ENCODE measurements around the gene SDHC. TPM values are rescaled to one million over a fixed set of nuclear protein-coding genes. Genes with fewer than 3 reads are reported as not detected.

Gene SDHC
- total and polyA plus RNA-seq, 2 of the 8 experiments (the other 6 are each of a cell fraction or from before 2014, with no cell fraction given): 224 to 305 TPM

DNA sequence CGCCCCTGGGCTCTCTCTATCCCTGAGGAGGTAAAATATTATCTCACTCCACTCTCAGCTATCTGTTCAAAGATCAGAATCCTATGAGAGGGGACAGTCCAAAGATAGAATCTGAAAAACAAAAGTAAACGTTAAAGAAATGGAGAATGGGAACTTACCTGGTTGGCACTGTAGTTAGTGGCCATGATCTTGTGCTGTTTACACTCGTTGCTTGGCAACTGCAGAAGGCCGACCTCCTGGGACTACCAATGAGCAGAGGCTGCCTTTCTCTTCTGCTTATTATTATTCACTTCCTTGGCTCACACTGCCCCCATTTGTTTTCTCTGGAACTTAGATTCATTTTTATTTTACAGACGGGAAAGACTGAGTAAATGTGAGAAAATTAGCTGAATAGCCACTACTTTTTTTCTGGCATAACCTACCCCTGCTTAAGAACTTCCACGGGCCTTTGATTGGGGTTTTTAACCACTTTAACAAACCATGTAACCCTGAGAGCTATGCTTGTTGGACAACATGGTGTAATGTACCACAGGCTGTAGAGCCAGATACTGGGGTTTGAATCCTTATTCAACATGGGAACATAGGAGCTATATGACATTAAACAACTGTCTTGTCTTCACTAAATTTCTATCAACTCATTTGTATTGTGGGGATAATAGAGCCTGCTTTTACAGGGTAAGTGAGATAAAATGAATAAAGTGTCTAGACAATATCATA lies 53.7 kb downstream of the SDHC start, which contains the start of gene CFAP126 (continued):
- TF ChIP-seq, protein P1, sequence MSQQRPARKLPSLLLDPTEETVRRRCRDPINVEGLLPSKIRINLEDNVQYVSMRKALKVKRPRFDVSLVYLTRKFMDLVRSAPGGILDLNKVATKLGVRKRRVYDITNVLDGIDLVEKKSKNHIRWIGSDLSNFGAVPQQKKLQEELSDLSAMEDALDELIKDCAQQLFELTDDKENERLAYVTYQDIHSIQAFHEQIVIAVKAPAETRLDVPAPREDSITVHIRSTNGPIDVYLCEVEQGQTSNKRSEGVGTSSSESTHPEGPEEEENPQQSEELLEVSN (IDR thresholded peaks at IDR 0.05): no peak
- 0 out of 2 replicates have a peak, but pooled peaks have one; percentile 37 for TF ChIP-seq SP1 (IDR thresholded peaks at IDR 0.05; ENCODE audit: low read depth, low read length)
- TF ChIP-seq CBX8 (IDR thresholded peaks at IDR 0.05; ENCODE audit: borderline replicate concordance, low read depth, low read length): no peak
- TF ChIP-seq TAF1 (IDR thresholded peaks at IDR 0.05; ENCODE audit: low read depth, low read length): no peak
- TF ChIP-seq, protein P2, sequence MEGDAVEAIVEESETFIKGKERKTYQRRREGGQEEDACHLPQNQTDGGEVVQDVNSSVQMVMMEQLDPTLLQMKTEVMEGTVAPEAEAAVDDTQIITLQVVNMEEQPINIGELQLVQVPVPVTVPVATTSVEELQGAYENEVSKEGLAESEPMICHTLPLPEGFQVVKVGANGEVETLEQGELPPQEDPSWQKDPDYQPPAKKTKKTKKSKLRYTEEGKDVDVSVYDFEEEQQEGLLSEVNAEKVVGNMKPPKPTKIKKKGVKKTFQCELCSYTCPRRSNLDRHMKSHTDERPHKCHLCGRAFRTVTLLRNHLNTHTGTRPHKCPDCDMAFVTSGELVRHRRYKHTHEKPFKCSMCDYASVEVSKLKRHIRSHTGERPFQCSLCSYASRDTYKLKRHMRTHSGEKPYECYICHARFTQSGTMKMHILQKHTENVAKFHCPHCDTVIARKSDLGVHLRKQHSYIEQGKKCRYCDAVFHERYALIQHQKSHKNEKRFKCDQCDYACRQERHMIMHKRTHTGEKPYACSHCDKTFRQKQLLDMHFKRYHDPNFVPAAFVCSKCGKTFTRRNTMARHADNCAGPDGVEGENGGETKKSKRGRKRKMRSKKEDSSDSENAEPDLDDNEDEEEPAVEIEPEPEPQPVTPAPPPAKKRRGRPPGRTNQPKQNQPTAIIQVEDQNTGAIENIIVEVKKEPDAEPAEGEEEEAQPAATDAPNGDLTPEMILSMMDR (IDR thresholded peaks at IDR 0.05; ENCODE audit: control extremely low read depth in 1 of 3, insufficient read depth in 1 of 3, low read depth in 1 of 3, low read length in 3 of 3): peak in 2 of 3 experiments; percentile 16 to 20; a peak in 2 of 4 replicates
- no peak for TF ChIP-seq KDM1A (IDR thresholded peaks at IDR 0.05; ENCODE audit: borderline replicate concordance, low read length)

Measured in H1 (cell line).